ENCODE results near the gene CPNE5. TPM values are rescaled to one million over a fixed set of nuclear protein-coding genes. Genes with fewer than 3 reads are reported as not detected.
"Not testable (repeated sequence)": the region's sequence is repeated elsewhere in the genome, so short reads cannot be mapped to it uniquely, and the experiment has no call there.

The CPNE5 gene
- polyA plus RNA-seq, 1 of the 3 experiments (the other 2 are of a cell fraction), result 0.30 TPM

GRCh38 chr6:36724514-36725390, 114.5 kb downstream of the CPNE5 start (continued):
- TF ChIP-seq USF2 (IDR thresholded peaks at IDR 0.05; ENCODE audit: borderline replicate concordance, low read depth, low read length), result no peak

GRCh38 chr6:36723992-36724391, 115.3 kb downstream of the CPNE5 start:
- CTCF ChIA-PET, result interaction anchor here (0.6 to 3.0 kb wide), 22 partner anchors 10 to 206 kb away, joined by 3 to 14 read pairs (median 4); partner anchors contain the start of gene RAB44
- POLR2A ChIA-PET, result not testable (repeated sequence)

GRCh38 chr6:36722879-36723278, 116.4 kb downstream of the CPNE5 start:
- ChIA-PET CTCF (interaction anchor here (0.6 to 3.0 kb wide), 9 partner anchors 21 to 421 kb away, joined by 3 to 12 read pairs (median 4); no protein-coding TSS in a partner anchor), POLR2A (no interaction called here)
- WGBS (ENCODE audit: low lambda C conversion rate), result 74% methylated on average over 2 of the region's 2 CpGs
- Histone ChIP-seq H3K4me1 (ENCODE audit: control insufficient read depth in 1 of 2, insufficient read depth in 2 of 2, low read depth in 1 of 2, low read length in 1 of 2) (no peaks in the 10 kb centered on the region; a peak in 1 of 4 replicates), H3K9me2 (no peaks in the 10 kb centered on the region), H3K27ac (ENCODE audit: low read depth in 2 of 2, low read length in 1 of 2) (no peak overlapping the region), H3K79me2 (ENCODE audit: insufficient read depth) (no peaks in the 10 kb centered on the region), H3K4me2 (no peak overlapping the region), H3K9ac (no peak overlapping the region), H3F3A (replicated peaks; ENCODE audit: insufficient read depth) (no peaks in the 10 kb centered on the region), H3K36me3 (replicated peaks in 1 of 2; ENCODE audit: control insufficient read depth in 1 of 2, insufficient read depth in 2 of 2, low read length in 1 of 2) (no peaks in the 10 kb centered on the region), H2AFZ (ENCODE audit: low read depth) (no peak overlapping the region), H3K27me3 (ENCODE audit: insufficient read depth) (no peaks in the 10 kb centered on the region), H4K20me1 (ENCODE audit: insufficient read depth) (no peaks in the 10 kb centered on the region), H3K9me3 (no peaks in the 10 kb centered on the region), H3K4me3 (ENCODE audit: low read depth in 2 of 2, low read length in 1 of 2) (no peak overlapping the region)
- TF ChIP-seq USF1 (IDR thresholded peaks at IDR 0.05; ENCODE audit: borderline replicate concordance, low read depth), result no peak
- TF ChIP-seq EP300 (IDR thresholded peaks at IDR 0.05; ENCODE audit: borderline replicate concordance in 1 of 2, low read depth in 1 of 2, low read length in 1 of 2), result no peak
- no peak for TF ChIP-seq NFIC (IDR thresholded peaks at IDR 0.05; ENCODE audit: borderline replicate concordance)
- TF ChIP-seq POLR2AphosphoS5 (IDR thresholded peaks at IDR 0.05; ENCODE audit: low read depth, low read length), result no peak
- no peak for TF ChIP-seq NRF1 (IDR thresholded peaks at IDR 0.05; ENCODE audit: low read depth, low read length)
- TF ChIP-seq TCF12 (IDR thresholded peaks at IDR 0.05), result no peak
- TF ChIP-seq RFX5 (IDR thresholded peaks at IDR 0.05; ENCODE audit: low read length), result no peak
- no peak for TF ChIP-seq RCOR1 (IDR thresholded peaks at IDR 0.05; ENCODE audit: low read length)
- TF ChIP-seq RXRA (IDR thresholded peaks at IDR 0.05; ENCODE audit: borderline replicate concordance, low read depth), result no peak
- no peak for TF ChIP-seq JUND (IDR thresholded peaks at IDR 0.05)
- no peak for TF ChIP-seq ZBTB33 (IDR thresholded peaks at IDR 0.05; ENCODE audit: borderline replicate concordance, low read depth)
- no peak for DNase-seq

More at GRCh38 chr6:36723992-36724391, 115.3 kb downstream of the CPNE5 start:
- not testable (repeated sequence) for H3K4me3 ChIP-seq (ENCODE audit: low read depth in 2 of 2, low read length in 1 of 2); H3K36me3 ChIP-seq (replicated peaks in 1 of 2; ENCODE audit: control insufficient read depth in 1 of 2, insufficient read depth in 2 of 2, low read length in 1 of 2); H3K4me2 ChIP-seq; DNase-seq; H3K27me3 ChIP-seq (ENCODE audit: insufficient read depth); H3K9me3 ChIP-seq; H3K79me2 ChIP-seq (ENCODE audit: insufficient read depth); H3F3A ChIP-seq (replicated peaks; ENCODE audit: insufficient read depth); H3K4me1 ChIP-seq (ENCODE audit: control insufficient read depth in 1 of 2, insufficient read depth in 2 of 2, low read depth in 1 of 2, low read length in 1 of 2); H3K9me2 ChIP-seq; H4K20me1 ChIP-seq (ENCODE audit: insufficient read depth); H2AFZ ChIP-seq (ENCODE audit: low read depth); H3K27ac ChIP-seq (ENCODE audit: low read depth in 2 of 2, low read length in 1 of 2); H3K9ac ChIP-seq
- WGBS (ENCODE audit: low lambda C conversion rate), result 92% methylated on average over 4 of the region's 4 CpGs
